Keratinocyte (primary cell): Measurements from ENCODE around the gene KLHL35.

ENCODE experiments used
- EZH2 ChIP-seq: IDR thresholded peaks from one replicate; pipeline ENCODE4 v1.6.1; 2012; ENCODE audit warnings: inconsistent platforms, mild to moderate bottlenecking, low read length, moderate library complexity
- TF ChIP-seq, protein P1 (sequence below), 3 experiments: IDR thresholded peaks in 1 of 3; conservative IDR thresholded peaks in 1 of 3; optimal IDR thresholded peaks in 1 of 3; 2 replicates in 2 of 3; 3 replicates in 1 of 3; pipeline versions ENCODE3 to v1.5.1; 2011; ENCODE audit warnings: low read length in 3 of 3, mild to moderate bottlenecking in 3 of 3, moderate library complexity in 2 of 3, control low read depth in 1 of 3, inconsistent platforms in 1 of 3; ENCODE audit not compliant: insufficient read depth in 2 of 3; ENCODE audit errors: extremely low read depth in 1 of 3

DNA sequence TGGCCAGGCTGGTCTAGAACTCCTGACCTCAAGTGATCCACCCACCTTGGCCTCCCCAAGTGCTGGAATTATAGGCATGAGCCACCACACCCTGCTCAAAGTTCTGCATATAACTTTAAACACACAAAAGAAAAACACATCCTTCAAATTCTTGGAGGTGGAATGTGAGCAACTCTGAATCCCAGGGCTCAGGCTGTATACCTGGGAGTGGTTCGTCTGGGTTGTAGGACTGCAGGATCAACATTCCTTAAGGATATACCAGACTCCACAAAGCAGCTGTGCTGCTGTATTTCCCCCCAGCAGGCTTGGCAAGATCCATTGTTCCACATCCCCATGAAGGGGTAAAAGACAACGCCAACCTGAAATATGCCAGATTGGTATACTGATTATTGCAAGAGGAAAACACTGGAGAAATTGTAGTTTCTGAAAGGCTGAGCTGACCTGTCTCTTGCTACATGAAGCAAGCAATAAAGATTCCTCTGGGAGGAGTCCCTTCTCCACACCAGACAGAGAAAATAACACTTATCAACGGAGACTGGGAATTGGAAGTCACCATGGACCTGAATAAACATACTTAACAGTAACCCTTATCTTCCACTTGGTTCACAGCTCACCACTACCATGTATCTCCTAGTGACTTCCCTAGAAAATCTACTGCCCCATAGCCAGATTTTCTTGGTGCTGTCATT is 45.9 kb downstream of the KLHL35 start:
- TF ChIP-seq, protein P1, sequence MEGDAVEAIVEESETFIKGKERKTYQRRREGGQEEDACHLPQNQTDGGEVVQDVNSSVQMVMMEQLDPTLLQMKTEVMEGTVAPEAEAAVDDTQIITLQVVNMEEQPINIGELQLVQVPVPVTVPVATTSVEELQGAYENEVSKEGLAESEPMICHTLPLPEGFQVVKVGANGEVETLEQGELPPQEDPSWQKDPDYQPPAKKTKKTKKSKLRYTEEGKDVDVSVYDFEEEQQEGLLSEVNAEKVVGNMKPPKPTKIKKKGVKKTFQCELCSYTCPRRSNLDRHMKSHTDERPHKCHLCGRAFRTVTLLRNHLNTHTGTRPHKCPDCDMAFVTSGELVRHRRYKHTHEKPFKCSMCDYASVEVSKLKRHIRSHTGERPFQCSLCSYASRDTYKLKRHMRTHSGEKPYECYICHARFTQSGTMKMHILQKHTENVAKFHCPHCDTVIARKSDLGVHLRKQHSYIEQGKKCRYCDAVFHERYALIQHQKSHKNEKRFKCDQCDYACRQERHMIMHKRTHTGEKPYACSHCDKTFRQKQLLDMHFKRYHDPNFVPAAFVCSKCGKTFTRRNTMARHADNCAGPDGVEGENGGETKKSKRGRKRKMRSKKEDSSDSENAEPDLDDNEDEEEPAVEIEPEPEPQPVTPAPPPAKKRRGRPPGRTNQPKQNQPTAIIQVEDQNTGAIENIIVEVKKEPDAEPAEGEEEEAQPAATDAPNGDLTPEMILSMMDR (optimal IDR thresholded peaks at IDR 0.05 in 1 of 3, IDR thresholded peaks at IDR 0.05 in 1 of 3, conservative IDR thresholded peaks at IDR 0.05 in 1 of 3; ENCODE audit: extremely low read depth in 1 of 3, insufficient read depth in 2 of 3, low read length in 3 of 3): no peak
- no peak for TF ChIP-seq EZH2
